H9 (cell line): ENCODE data around the gene TMOD1. TPM values are rescaled to one million over a fixed set of nuclear protein-coding genes. Genes with fewer than 3 reads are reported as not detected.

Experiments used
- DNase-seq: peaks from one replicate; pipeline ENCODE4 v3.0.0-alpha.2; 2017
- H2AFZ ChIP-seq: one replicate; pipeline ENCODE4 v1.6.1; 2013; ENCODE audit warnings: mild to moderate bottlenecking, low read length, control low read depth, moderate library complexity
- H2AK5ac ChIP-seq: 2 replicates; pipeline ENCODE4 v1.6.1; 2013; ENCODE audit warnings: low read length, control low read depth, mixed read lengths; ENCODE audit not compliant: insufficient read length
- H2BK120ac ChIP-seq: one replicate; pipeline ENCODE4 v1.6.1; 2013; ENCODE audit warnings: low read depth, mild to moderate bottlenecking, low read length, control low read depth, inconsistent platforms; ENCODE audit not compliant: poor library complexity, severe bottlenecking
- H2BK12ac ChIP-seq: 2 replicates; pipeline ENCODE4 v1.6.1; 2013; ENCODE audit warnings: low read length, control low read depth, mixed read lengths, low read depth; ENCODE audit not compliant: insufficient read length
- H2BK15ac ChIP-seq: 2 replicates; pipeline ENCODE4 v1.6.1; 2013; ENCODE audit warnings: low read depth, low read length, control low read depth
- H2BK20ac ChIP-seq: one replicate; pipeline ENCODE4 v1.6.1; 2013; ENCODE audit warnings: low read depth, mild to moderate bottlenecking, low read length, control low read depth, inconsistent platforms; ENCODE audit not compliant: poor library complexity, severe bottlenecking
- H2BK5ac ChIP-seq: 2 replicates; pipeline ENCODE4 v1.6.1; 2013; ENCODE audit warnings: low read length, control low read depth, mixed read lengths; ENCODE audit not compliant: insufficient read length
- H3K14ac ChIP-seq: 2 replicates; pipeline ENCODE4 v1.6.1; 2013; ENCODE audit warnings: low read length, control low read depth; ENCODE audit not compliant: insufficient read depth
- H3K18ac ChIP-seq: 2 replicates; pipeline ENCODE4 v1.6.1; 2013; ENCODE audit warnings: low read depth, mild to moderate bottlenecking, mixed read lengths, low read length, control low read depth; ENCODE audit not compliant: insufficient read length
- H3K23ac ChIP-seq: 2 replicates; pipeline ENCODE4 v1.6.1; 2013; ENCODE audit warnings: low read length, control low read depth, mixed read lengths, low read depth; ENCODE audit not compliant: insufficient read length
- H3K23me2 ChIP-seq: 2 replicates; pipeline ENCODE4 v1.6.1; 2013; ENCODE audit warnings: low read depth, mild to moderate bottlenecking, mixed read lengths, low read length, control low read depth; ENCODE audit not compliant: insufficient read length, poor library complexity, severe bottlenecking
- H3K27ac ChIP-seq: 2 replicates; pipeline ENCODE4 v1.5.1; 2013; ENCODE audit warnings: low read length, control low read depth, mixed read lengths, low read depth; ENCODE audit not compliant: insufficient read length
- H3K27me3 ChIP-seq: 2 replicates; pipeline ENCODE4 v1.6.1; 2013; ENCODE audit warnings: low read length, control low read depth, inconsistent platforms; ENCODE audit not compliant: insufficient read depth
- H3K4ac ChIP-seq: 2 replicates; pipeline ENCODE4 v1.6.1; 2013; ENCODE audit warnings: low read depth, mild to moderate bottlenecking, control low read depth, inconsistent platforms, low read length, moderate library complexity
- H3K4me1 ChIP-seq: 2 replicates; pipeline ENCODE4 v1.6.1; 2013; ENCODE audit warnings: low read length, control low read depth, inconsistent platforms; ENCODE audit not compliant: insufficient read depth
- H3K4me2 ChIP-seq: 2 replicates; pipeline ENCODE4 v1.6.1; 2013; ENCODE audit warnings: low read length, control low read depth, mixed read lengths; ENCODE audit not compliant: insufficient read length, insufficient read depth
- H3K56ac ChIP-seq: 2 replicates; pipeline ENCODE4 v1.6.1; 2013; ENCODE audit warnings: low read depth, mild to moderate bottlenecking, mixed read lengths, low read length, control low read depth; ENCODE audit not compliant: insufficient read length
- H3K79me1 ChIP-seq: 2 replicates; pipeline ENCODE4 v1.6.1; 2013; ENCODE audit warnings: low read depth, mild to moderate bottlenecking, moderate library complexity, low read length, control low read depth, inconsistent platforms; ENCODE audit not compliant: insufficient read depth, poor library complexity, severe bottlenecking
- H3K79me2 ChIP-seq: 2 replicates; pipeline ENCODE4 v1.6.1; 2013; ENCODE audit warnings: low read length, control low read depth, inconsistent platforms; ENCODE audit not compliant: insufficient read depth
- H3K9ac ChIP-seq: 2 replicates; pipeline ENCODE4 v1.6.1; 2013; ENCODE audit warnings: low read length, control low read depth, mixed read lengths; ENCODE audit not compliant: insufficient read length; ENCODE audit errors: extremely low read depth
- H3K9me3 ChIP-seq: one replicate; pipeline ENCODE4 v1.6.1; 2013; ENCODE audit warnings: low read depth, low read length, inconsistent platforms; ENCODE audit not compliant: control insufficient read depth
- H3T11ph ChIP-seq: one replicate; pipeline ENCODE4 v1.6.1; 2013; ENCODE audit warnings: mild to moderate bottlenecking, low read length, control low read depth, inconsistent platforms
- H4K20me1 ChIP-seq: one replicate; pipeline ENCODE4 v1.6.1; 2013; ENCODE audit not compliant: control insufficient read depth, insufficient read length, insufficient read depth
- H4K5ac ChIP-seq: 2 replicates; pipeline ENCODE4 v1.6.1; 2013; ENCODE audit warnings: low read depth, mild to moderate bottlenecking, mixed read lengths, low read length, control low read depth; ENCODE audit not compliant: insufficient read length
- H4K8ac ChIP-seq: replicated peaks from 2 replicates; pipeline ENCODE4 v1.6.1; 2013; ENCODE audit warnings: low read length, control low read depth, mixed read lengths, low read depth; ENCODE audit not compliant: insufficient read length
- H4K91ac ChIP-seq: 2 replicates; pipeline ENCODE4 v1.6.1; 2013; ENCODE audit warnings: low read depth, mild to moderate bottlenecking, moderate library complexity, mixed read lengths, low read length, control low read depth; ENCODE audit not compliant: insufficient read length
- H3K27ac Mint-ChIP-seq, 3 experiments: 2 replicates in 2 of 3; 3 replicates in 1 of 3; pipeline ENCODE4 v1.8.0; 2020 to 2021; ENCODE audit warnings: mixed read lengths in 3 of 3, mild to moderate bottlenecking in 1 of 3, moderate library complexity in 1 of 3
- H3K27me3 Mint-ChIP-seq: 2 replicates; pipeline ENCODE4 v1.8.0; 2021; ENCODE audit warnings: low read depth, mild to moderate bottlenecking, moderate library complexity, mixed read lengths
- H3K36me3 Mint-ChIP-seq, 3 experiments: 2 replicates in 2 of 3; 3 replicates in 1 of 3; pipeline ENCODE4 v1.8.0; 2020 to 2021; ENCODE audit warnings: low read depth in 3 of 3, mixed read lengths in 3 of 3; ENCODE audit not compliant: insufficient read depth in 1 of 3
- H3K4me1 Mint-ChIP-seq, 2 experiments: 2 replicates each; pipeline ENCODE4 v1.8.0; 2020; ENCODE audit warnings: mixed read lengths in 2 of 2
- H3K4me3 Mint-ChIP-seq, 2 experiments: 2 replicates in 1 of 2; 3 replicates in 1 of 2; pipeline ENCODE4 v1.8.0; 2020 to 2021; ENCODE audit warnings: mild to moderate bottlenecking in 2 of 2, mixed read lengths in 2 of 2, moderate library complexity in 1 of 2
- H3K9me3 Mint-ChIP-seq, 2 experiments: 2 replicates in 1 of 2; 3 replicates in 1 of 2; pipeline ENCODE4 v1.8.0; 2020; ENCODE audit warnings: mild to moderate bottlenecking in 2 of 2, mixed read lengths in 2 of 2, moderate library complexity in 1 of 2
- CTCF ChIP-seq: fragments of 200-600 bp; sonication (generic); conservative IDR thresholded peaks from 3 replicates; pipeline ENCODE4 v1.8.0; 2021; ENCODE audit warnings: antibody characterized with exemption, mild to moderate bottlenecking
- WGBS: extraction: QIAGEN DNeasy Blood & Tissue Kit; methylation state at CpG from one replicate; pipeline ENCODE4 v1.1.7; 2013; ENCODE audit warnings: missing lambda C conversion rate, low lambda C conversion rate, mixed read lengths; ENCODE audit not compliant: insufficient read length; ENCODE audit errors: extremely low coverage; 5-methylcytosine and 5-hydroxymethylcytosine counted together
- total RNA-seq: library from RNA; stranded (reverse); gene quantifications from 2 replicates; pipeline ENCODE4 v1.2.1, GENCODE V29; 2021

Gene TMOD1
- total RNA-seq, 1 experiment from 2014 or later = 0.98 TPM

GRCh38 chr9:97468658-97469448 is 32.6 kb upstream of the TMOD1 start:
- no peak overlapping the region for H3K4me2 ChIP-seq
- no peak overlapping the region for H2BK20ac ChIP-seq
- H2BK120ac ChIP-seq = no peak overlapping the region
- no peak overlapping the region for H2BK12ac ChIP-seq
- H3K23me2 ChIP-seq = no peaks in the 10 kb centered on the region
- H3K56ac ChIP-seq = no peak overlapping the region
- no peak overlapping the region for H3K27ac Mint-ChIP-seq
- H3K27me3 Mint-ChIP-seq = no peaks in the 10 kb centered on the region
- WGBS = no CpG with 5 or more reads among the region's 4 CpGs
- H2AK5ac ChIP-seq = no peak overlapping the region
- no peaks in the 10 kb centered on the region for H3K9me3 Mint-ChIP-seq
- no peak overlapping the region for H3K14ac ChIP-seq
- no peak overlapping the region for H2BK5ac ChIP-seq
- no peaks in the 10 kb centered on the region for H3K27me3 ChIP-seq
- no peak overlapping the region for H3K9ac ChIP-seq
- H3T11ph ChIP-seq = no peak overlapping the region
- H4K20me1 ChIP-seq = peaks cover 2% of the 10 kb centered on the region
- no peak overlapping the region for H3K4ac ChIP-seq
- H3K23ac ChIP-seq = no peak overlapping the region
- H3K9me3 ChIP-seq = no peaks in the 10 kb centered on the region
- H2AFZ ChIP-seq = no peak overlapping the region
- H3K18ac ChIP-seq = no peak overlapping the region
- peak; percentile 94 for TF ChIP-seq CTCF
- DNase-seq = peak; percentile 77
- no peak overlapping the region for H2BK15ac ChIP-seq
- no peak overlapping the region for H3K27ac ChIP-seq
- H3K36me3 Mint-ChIP-seq = no peaks in the 10 kb centered on the region
- no peak overlapping the region for H4K91ac ChIP-seq
- no peaks in the 10 kb centered on the region for H3K4me1 Mint-ChIP-seq
- no peak overlapping the region for H3K4me3 Mint-ChIP-seq
- no peaks in the 10 kb centered on the region for H3K79me2 ChIP-seq
- H3K79me1 ChIP-seq = no peaks in the 10 kb centered on the region
- no peak overlapping the region for H4K5ac ChIP-seq
- H4K8ac ChIP-seq = no peak overlapping the region
- H3K4me1 ChIP-seq = no peaks in the 10 kb centered on the region
